Activated CD4-positive, CD25-positive, alpha-beta regulatory T cell treated with anti-CD3 and anti-CD28 coated beads, Interleukin-2, amount 50 U/mL, for 24 hours (primary cell): ENCODE data around the gene TMC1.
A peak's percentile ranks its signal among the peaks of the same experiment; 100 is the strongest.

Source experiments
- ATAC-seq, 2 donors: fragments of 150-1000 bp; cut with Tn5 transposase; one replicate each; pipeline ENCODE4 v1.10.0; 2021; ENCODE audit warnings: mild to moderate bottlenecking in 1 of 2, moderate library complexity in 1 of 2

TMC1 gene

GRCh38 chr9:72576087-72576486, 54.7 kb downstream of the TMC1 start:
- ATAC-seq: no peak

GRCh38 chr9:72577212-72577753, 55.9 kb downstream of the TMC1 start:
- ATAC-seq: no peak

- ATAC-seq: no peak
Measured at GRCh38 chr9:72579190-72579589, 57.8 kb downstream of the TMC1 start.

- peak in 1 of 2 donors; percentile 46 for ATAC-seq
Measured at GRCh38 chr9:72579880-72580550, 58.6 kb downstream of the TMC1 start.

- ATAC-seq: peak; percentile 62 to 64
Measured at GRCh38 chr9:72581694-72582093, 60.3 kb downstream of the TMC1 start.

GRCh38 chr9:72583370-72583769, 62.0 kb downstream of the TMC1 start:
- ATAC-seq: no peak

- peak; percentile 75 to 82 for ATAC-seq
Measured at GRCh38 chr9:72586388-72587130, 65.2 kb downstream of the TMC1 start.

GRCh38 chr9:72588336-72588735, 66.9 kb downstream of the TMC1 start:
- ATAC-seq: no peak

- ATAC-seq: no peak
Measured at GRCh38 chr9:72589667-72590521, 68.5 kb downstream of the TMC1 start.

- ATAC-seq: no peak
Measured at GRCh38 chr9:72590824-72591223, 69.4 kb downstream of the TMC1 start.

GRCh38 chr9:72592502-72593403, 71.3 kb downstream of the TMC1 start:
- ATAC-seq: peak; percentile 61 to 67

GRCh38 chr9:72596451-72597180, 75.2 kb downstream of the TMC1 start:
- no peak for ATAC-seq

GRCh38 chr9:72597181-72597517, 75.7 kb downstream of the TMC1 start:
- no peak for ATAC-seq

- ATAC-seq: no peak
Measured at GRCh38 chr9:72597601-72598000, 76.2 kb downstream of the TMC1 start.

- no peak for ATAC-seq
Measured at GRCh38 chr9:72598639-72599038, 77.2 kb downstream of the TMC1 start.

GRCh38 chr9:72599874-72600534, 78.6 kb downstream of the TMC1 start:
- no peak for ATAC-seq

GRCh38 chr9:72600671-72601070, 79.3 kb downstream of the TMC1 start:
- no peak for ATAC-seq

- ATAC-seq: no peak
Measured at GRCh38 chr9:72601615-72602014, 80.2 kb downstream of the TMC1 start.

GRCh38 chr9:72612449-72612848, 91.0 kb downstream of the TMC1 start:
- no peak for ATAC-seq

GRCh38 chr9:72614067-72614466, 92.7 kb downstream of the TMC1 start:
- no peak for ATAC-seq

- no peak for ATAC-seq
Measured at GRCh38 chr9:72615931-72616330, 94.5 kb downstream of the TMC1 start.
